ENCODE results near the gene ZNF132.

DNA sequence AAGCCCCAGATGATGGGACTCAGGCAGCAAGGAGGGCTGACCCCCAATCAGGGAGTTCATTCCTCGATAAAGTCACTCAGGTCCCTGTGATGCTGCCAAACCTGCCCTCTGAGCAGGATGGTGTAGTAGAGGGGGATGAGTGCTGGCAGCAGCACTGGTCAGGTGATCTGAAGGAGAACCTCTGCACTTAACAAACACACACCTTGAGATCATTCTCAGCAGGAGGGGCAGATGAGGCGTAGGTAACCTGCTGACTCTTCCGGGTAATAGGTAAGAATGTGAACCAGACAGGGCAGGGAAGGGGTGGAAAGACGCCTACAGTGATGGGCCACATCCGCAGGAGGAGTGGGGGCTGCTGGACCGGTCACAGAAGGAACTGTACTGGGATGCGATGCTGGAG is 39.4 kb upstream of the ZNF132 start:
- no peak for TF ChIP-seq POLR2A (IDR thresholded peaks at IDR 0.05)
- TF ChIP-seq CTCF (IDR thresholded peaks at IDR 0.05) = no peak

Measured in body of pancreas (tissue), 4 donors.